ENCODE data around the gene UBAC1.
"Not testable (repeated sequence)": the region's sequence is repeated elsewhere in the genome, so short reads cannot be mapped to it uniquely, and the experiment has no call there.

The UBAC1 gene

GRCh38 chr9:135956802-135957174, 4.4 kb downstream of the UBAC1 start:
- no peak for DNase-seq

DNA sequence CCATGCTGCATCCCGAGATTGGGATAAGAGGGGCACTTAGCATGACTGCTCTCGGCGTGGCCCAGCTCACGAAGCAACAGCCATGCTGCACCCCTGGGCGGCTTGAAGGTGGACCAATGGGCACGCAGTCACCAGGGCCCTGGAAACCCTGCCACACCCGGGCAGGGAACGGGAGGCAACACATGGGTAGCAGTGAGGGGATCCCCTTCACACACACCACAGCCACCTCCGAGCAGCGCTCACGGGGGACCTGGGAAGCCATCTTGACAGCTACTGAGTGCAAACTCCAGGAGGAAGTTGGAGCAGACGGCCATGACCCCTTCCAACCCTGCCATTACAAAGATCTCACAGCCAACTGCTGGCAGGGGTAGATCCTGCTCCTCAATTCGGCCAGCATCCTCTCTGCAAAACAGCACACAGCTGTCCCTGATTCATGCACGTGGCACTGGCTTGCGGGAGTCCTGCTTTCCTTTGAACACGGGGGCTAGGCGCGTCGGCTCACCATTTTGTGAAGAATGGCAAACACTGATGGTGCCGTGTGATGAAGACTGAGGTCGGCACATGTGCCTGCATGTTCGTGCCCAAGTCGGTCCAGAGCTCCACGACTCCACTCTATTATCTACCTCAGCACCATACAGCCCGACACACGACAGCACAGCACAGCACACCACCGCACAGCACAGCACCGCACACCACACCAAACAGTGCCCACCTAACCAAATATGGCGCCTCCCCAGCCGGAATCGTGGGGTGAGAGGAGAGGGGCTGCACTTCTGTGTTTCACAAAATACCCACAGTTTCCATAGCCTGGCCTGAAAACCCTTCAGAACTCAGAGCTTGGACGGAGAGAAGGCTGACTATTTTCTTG, 5.0 kb downstream of the UBAC1 start:
- no peak for DNase-seq

DNA sequence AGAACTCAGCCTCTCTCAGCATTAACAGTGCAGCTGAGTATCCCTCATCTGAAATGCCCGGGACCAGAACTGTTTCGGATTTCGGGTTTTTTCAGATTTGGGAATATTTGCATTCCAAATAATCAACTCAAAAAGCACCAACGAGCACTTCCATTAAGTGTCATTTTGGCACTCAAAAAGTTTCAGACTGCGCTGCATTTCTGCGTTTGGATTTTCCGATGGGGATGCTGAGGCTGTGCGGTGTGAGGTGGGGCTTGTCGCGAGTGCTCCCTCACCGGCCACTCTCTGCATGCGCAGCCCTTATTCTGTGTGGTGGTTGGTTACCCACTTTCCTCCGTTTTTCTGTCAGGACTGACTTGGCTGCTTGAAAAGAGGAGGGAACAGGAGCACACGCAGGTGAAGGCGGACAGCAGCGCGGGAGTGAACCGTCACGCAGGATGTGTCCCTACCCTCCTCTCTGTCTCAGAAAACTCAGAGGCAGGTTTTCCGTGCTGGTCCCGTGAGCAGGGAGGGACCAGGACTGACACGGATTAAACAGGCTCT, 8.4 kb downstream of the UBAC1 start:
- no peak for DNase-seq

DNA sequence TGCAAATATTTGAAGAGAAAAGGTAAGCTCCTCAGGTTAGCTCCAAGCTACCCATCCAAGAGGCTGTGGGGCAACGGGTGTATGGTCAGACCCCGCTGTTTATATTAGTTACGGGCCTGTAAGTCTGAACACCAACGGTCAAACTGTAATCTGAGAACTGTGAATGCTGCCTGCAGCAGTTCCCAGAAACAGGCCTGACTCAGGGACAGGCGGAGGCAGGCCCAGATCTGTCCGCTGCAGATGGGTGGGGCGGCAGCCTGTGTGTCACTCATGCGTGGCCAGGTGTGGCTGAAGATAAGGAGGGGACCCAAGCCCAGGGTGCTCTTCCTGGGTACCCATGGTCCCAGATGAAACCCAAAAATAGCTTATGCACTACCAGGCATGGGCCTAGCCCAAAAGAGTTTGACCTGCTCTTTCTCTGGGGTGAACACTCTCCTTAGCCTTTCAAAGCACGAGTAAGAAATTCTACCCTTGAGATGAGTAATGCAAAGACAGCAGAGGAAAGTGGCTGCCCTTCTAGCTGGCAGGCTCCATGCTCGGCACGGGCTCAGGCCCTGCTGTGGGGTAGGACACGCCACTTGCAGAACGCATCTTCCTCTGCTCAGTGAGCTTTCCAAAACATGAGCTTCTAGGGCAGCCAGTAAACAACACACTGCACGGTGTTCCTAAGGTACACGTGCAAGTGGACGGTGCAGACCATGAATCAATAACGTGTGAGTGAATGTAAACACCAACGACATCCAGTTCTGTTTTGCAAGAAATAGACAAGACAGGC, 9.1 kb downstream of the UBAC1 start:
- DNase-seq: no peak

GRCh38 chr9:135951310-135951709, 9.9 kb downstream of the UBAC1 start:
- DNase-seq: not testable (repeated sequence)

DNA sequence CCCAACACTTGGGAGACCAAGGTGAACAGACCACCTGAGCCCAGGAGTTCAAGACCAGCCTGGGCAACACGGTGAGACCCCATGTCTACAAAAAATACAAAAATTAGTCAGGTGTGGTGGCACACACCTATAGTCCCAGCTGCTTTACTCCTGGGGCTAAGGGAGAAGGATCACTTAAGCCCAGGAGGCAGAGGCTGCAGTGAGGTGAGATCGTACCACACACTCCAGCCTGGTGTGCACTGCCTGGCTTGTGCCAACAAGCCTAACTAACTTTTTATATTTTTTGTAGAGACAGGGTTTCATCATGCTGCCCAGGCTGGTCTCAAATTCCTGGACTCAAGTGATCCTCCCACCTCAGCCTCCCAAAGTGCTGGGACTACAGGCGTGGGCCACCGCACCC, 10.3 kb downstream of the UBAC1 start:
- DNase-seq: not testable (repeated sequence)

DNA sequence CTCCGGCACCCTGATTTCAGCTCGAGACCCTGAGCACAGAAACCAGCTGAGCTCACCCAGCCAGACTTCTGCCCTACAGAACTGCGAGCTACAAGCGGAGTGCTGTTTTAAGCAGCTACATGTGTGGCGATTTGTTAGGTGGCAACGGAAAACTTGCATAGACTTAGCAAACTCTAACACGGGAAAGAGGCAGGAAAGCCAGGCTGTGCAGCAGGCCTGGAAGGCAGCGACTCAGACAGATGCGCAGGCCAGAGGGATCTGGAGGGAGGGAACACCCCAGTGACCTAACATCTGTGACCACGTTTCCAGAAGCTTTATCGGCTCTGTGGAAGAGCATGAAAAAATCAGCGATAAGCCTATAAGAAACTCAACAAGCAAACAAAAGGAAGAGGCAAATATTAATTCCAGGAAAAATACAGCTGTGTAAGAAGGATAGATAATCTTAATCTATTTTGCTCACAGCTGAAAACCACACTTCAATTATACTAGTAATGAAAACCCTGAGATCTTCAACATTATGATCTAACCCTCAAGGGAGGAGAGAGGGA, 11.0 kb downstream of the UBAC1 start:
- DNase-seq: no peak

DNA sequence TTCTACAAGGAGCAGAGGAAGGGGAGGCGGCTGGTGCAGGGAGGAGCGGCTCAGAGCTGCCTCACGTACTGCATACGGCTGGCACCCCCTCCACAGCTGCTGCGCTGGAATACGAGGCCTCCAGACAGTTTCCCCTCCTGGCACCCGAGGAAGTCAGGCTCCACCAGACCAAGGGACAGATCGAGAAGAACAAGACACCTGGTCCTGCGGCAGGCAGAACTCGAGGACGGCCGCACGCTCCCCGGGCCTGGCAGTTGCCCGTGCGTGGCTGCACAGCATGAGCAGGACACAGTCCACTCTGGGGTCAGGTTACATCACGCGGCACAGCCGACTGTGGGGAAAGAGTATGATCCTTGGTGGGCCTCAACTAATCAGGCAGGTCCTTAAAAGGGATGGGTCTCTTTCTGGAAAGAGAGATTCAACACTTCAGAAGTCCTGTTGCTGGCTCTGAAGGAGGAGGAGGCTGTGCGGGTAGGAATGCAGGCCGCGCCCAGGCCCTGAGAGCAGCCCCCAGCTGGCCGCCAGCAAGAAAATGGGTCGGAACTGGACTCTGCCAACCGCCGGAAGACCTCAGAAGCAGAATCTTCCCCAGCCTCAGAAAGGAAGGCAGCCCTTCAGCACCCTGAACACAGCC, 11.6 kb downstream of the UBAC1 start:
- DNase-seq: no peak

GRCh38 chr9:135948968-135949367, 12.2 kb downstream of the UBAC1 start:
- no peak for DNase-seq

DNA sequence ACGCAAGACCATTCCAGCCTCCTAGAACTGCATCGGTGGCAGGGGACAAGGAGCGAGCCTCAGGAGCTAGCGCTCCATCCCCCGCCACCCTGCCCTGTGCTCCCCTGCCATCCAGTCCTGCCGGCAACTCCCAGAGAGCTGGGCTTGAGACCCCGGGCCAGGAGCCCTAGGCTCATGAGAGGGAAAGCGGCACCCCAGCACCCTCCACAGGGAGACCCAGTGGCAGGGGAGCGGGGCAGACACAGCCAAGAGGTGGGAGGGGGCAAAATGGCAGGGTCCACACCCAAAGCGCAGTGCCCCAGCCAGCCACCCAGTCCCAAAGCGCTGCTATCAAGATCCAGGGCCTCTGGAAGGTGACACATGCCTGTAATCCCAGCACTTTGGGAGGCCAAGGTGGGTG, 12.7 kb downstream of the UBAC1 start:
- no peak for DNase-seq

DNA sequence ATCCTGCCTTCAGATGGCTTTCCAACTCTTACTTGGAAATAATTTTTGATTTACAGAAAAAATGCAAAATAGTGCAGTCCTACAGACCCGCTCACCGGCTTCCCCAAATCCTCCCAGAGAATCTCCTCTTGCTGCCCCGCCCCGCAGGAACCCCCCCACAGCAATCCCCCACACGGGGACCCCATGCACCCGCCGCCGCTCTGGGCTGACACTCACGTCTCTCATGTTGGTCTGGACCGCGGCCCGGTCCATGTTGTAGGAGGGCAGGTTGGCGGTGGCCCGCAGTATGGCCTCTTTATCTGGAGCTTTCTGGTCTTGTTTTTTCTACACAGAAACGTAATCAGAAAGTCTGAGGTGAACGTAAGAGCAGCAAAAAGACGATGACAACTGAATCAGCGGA, 13.6 kb downstream of the UBAC1 start:
- DNase-seq: no peak

DNA sequence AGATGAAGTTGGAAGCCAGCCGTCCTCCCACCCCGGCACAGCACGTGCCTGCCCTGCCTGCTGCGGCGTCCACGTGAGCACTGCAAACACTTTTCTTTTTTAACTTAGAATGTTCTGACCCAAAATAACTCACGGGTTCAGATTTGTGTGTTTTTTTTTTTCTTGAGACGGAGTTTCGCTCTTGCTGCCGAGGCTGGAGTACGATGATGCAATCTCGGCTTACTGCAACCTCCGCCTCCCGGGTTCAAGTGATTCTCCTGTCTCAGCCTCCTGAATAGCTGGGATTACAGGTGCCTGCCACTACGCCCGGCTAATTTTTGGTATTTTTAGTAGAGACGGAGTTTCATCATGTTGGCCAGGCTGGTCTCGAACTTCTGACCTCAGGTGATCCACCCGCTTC, 14.1 kb downstream of the UBAC1 start:
- DNase-seq: not testable (repeated sequence)

GRCh38 chr9:135946392-135946994, 14.7 kb downstream of the UBAC1 start:
- DNase-seq: no peak

- no peak for DNase-seq
Measured at GRCh38 chr9:135945969-135946368, 15.2 kb downstream of the UBAC1 start.

DNA sequence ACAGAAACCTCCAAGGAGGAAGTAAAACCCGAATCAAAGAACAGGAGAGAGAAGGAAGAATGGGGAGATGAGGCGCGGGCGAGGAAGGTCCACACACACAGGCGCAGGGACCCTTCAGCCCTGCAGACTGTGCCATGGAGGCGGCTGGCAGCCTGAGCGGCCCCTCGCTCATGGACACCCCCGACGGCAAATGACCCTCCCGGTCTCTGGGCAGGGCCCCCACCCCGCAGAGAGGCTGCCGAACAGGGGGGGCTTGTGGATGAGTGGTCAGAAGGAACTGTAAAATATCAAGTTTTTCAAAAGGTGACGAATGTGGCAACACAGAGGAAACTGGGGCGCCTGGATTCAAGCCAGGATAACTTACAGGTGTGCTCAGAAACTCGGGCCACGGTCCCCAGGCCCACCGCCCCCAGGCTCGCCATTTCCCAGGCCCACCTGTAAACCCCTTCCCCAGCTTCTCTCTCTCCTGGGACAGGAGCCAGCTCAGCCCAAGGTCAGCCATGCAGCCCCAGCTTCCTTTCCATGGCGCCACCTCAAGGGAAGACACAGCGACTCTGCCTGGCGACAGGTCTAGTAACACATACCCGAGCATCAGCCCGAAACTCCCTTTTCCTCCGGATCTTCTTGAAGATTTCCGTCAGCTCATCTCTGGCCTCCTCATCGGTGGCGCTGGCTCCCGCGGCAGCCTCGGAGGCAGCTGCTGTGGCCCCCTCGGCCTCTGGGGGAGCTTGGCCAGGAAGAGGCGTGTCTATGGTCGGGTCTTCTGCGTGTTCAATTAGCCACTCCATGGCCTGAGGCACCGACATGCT, 16.5 kb downstream of the UBAC1 start:
- no peak for DNase-seq

DNA sequence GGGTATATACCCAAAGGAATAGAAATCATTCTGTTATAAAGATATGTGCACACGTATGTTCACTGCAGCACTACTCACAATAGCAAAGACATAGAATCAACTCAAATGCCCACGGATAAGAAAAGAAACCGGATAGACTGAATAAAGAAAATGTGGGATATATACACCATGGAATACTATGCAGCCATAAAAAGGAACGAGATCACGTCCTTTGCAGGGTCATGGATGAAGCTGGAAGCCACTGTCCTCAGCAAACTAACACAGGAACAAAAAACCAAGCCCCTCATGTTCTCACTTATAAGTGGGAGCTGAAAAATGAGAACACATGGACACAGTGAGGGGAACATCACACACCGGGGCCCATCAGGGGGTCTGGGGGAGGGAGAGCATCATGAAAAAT, 17.6 kb downstream of the UBAC1 start:
- not testable (repeated sequence) for DNase-seq

DNA sequence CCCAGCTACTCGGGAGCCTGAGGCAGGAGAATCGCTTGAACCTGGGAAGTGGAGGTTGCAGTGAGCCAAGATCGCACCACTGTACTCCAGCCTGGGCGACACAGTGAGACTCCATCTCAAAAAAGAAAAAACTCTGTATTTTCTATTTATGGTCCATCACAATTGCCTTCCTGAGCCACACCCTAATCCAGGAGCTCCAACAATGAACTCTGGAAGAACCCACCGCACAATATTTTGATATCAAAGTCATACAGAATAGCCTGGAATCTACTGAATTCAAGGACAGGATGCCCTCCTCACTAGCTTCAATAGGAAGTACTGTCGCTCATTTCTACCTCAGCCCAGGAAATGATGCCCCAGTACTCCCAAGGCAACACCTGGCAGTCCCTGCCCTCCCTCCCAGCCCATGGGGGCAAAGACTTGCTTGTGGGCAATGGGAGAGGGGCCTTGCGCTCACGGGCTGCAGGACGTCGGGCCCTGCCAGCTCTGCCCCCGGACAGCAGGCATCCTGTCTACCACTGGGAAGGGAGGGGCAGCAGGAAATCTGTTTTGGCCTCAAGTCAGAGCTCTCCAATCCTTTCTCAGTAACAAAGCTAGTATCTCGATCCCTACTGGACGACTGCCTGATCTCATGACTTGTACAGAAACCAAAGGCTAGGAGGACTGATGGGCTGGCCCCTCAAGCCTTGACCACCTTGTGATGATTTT, 19.7 kb downstream of the UBAC1 start:
- DNase-seq: no peak

GRCh38 chr9:135939351-135940265, 21.6 kb downstream of the UBAC1 start:
- peak; percentile 31 for DNase-seq

DNA sequence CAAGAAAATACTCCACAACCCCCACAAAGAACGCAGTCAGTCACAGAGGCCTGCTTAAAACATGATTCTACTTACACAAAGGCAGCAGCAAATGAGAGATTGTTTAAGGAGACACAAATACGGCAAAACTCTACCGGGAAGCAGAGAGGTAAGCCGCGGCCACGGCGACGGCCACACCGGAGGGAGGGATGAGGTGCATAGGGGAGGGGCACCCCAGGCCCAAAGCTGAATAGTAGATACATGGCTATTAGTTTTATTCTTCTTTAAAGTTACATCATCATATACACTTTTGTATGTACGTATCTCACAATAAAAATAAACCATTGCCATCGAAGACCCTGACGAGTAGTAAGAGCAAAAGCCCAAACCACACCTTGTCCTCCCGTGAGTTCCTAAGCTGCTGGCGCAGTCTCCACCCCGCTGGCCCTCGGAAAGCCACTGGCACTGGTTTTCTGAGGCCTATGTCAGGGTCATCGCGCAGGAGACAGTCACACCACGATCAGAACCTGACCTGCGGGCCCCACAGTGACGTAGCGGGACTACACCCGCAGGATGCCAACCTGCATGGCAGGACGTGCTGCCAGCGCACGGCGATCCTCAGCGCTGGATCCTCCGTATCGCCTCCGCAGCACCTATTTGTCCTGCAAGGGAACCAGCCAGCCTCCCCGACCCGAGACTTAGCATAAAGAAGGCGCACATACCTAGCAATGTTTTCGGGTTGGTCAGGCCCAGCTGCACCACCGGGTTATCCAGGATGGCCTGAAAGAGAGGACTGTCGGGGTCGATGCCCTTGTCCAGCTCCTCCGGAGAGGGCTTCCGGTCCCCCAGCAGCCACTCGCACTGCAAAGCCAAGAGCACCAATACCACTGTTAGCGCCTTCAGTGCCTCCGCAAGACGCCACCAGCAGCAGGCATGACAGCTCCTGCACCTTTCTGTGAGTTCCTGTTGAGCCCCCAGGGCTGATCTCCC, 23.4 kb downstream of the UBAC1 start:
- no peak for DNase-seq

All from activated gamma-delta T cell (primary cell).